ENCODE results near the gene TIMP1.

GRCh38 chrX:47595716-47596251, 13.5 kb downstream of the TIMP1 start:
- no peak for TF ChIP-seq CTCF (IDR thresholded peaks at IDR 0.05; ENCODE audit: insufficient read depth, low read depth, low read length)
- TF ChIP-seq EZH2 (IDR thresholded peaks at IDR 0.05; ENCODE audit: insufficient read depth, low read length), result no peak

Data from astrocyte (in vitro differentiated cells and primary cell).